HepG2 (cell line): ENCODE results near the gene C6orf132. TPM values are rescaled to one million over a fixed set of nuclear protein-coding genes. Genes with fewer than 3 reads are reported as not detected.
A peak's percentile ranks its signal among the peaks of the same experiment; 100 is the strongest.

Experiments used
- HDAC6 ChIP-seq: fragments of 200-600 bp; sonication (generic); IDR thresholded peaks from 2 replicates; pipeline ENCODE4 v1.7.0; 2017; ENCODE audit warnings: mild to moderate bottlenecking, antibody characterized with exemption, low read length, low read depth
- HMGA1 ChIP-seq: sonication (generic); formaldehyde crosslinking; conservative IDR thresholded peaks from 2 replicates; pipeline ENCODE4 v1.4.0; 2020; ENCODE audit warnings: missing genetic modification reagents
- KMT2A ChIP-seq: sonication (generic); formaldehyde crosslinking; IDR thresholded peaks from 2 replicates; pipeline ENCODE4 v1.4.0; 2020; ENCODE audit warnings: missing genetic modification reagents
- PLSCR1 ChIP-seq: sonication (generic); formaldehyde crosslinking; IDR thresholded peaks from 2 replicates; pipeline ENCODE4 v1.5.0; 2020; ENCODE audit warnings: missing genetic modification reagents, mild to moderate bottlenecking, borderline replicate concordance
- SSRP1 ChIP-seq: IDR thresholded peaks from 2 replicates; pipeline ENCODE4 v1.6.1; 2016; ENCODE audit warnings: control low read depth
- ZBTB38 ChIP-seq: sonication (generic); formaldehyde crosslinking; IDR thresholded peaks from 2 replicates; pipeline ENCODE4 v1.5.1; 2020; ENCODE audit warnings: mild to moderate bottlenecking, missing genetic modification reagents
- ZC3H4 ChIP-seq: sonication (generic); formaldehyde crosslinking; IDR thresholded peaks from 2 replicates; pipeline ENCODE4 v1.4.0; 2020; ENCODE audit warnings: missing genetic modification reagents, borderline replicate concordance
- ZFP41 ChIP-seq: sonication (generic); formaldehyde crosslinking; IDR thresholded peaks from 2 replicates; pipeline ENCODE4 v1.4.0; 2020; ENCODE audit warnings: mild to moderate bottlenecking, missing genetic modification reagents, borderline replicate concordance
- ZMYM3 ChIP-seq: sonication (generic); formaldehyde crosslinking; IDR thresholded peaks from 2 replicates; pipeline ENCODE4 v1.5.1; 2020; ENCODE audit warnings: mild to moderate bottlenecking, missing genetic modification reagents
- ZNF569 ChIP-seq: sonication (generic); formaldehyde crosslinking; IDR thresholded peaks from 2 replicates; pipeline ENCODE4 v1.5.0; 2020; ENCODE audit warnings: mild to moderate bottlenecking, missing genetic modification reagents, moderate library complexity, borderline replicate concordance
- ZNF574 ChIP-seq: sonication (generic); formaldehyde crosslinking; IDR thresholded peaks from 2 replicates; pipeline ENCODE4 v1.4.0; 2020; ENCODE audit warnings: missing genetic modification reagents
- polyA plus RNA-seq, 8 experiments: library from polyadenylated mRNA; depleted of rRNA in 3 of 8; stranded (reverse) in 7 of 8; unstranded in 1 of 8; fragments of >200 nt; fragmentation: Illumina TruSeq in 4 of 8; extraction: Trizol in 4 of 8; gene quantifications; 2 replicates each; pipeline versions ENCODE4 v1.2.1 to v1.2.3, GENCODE V29; 2011 to 2016; ENCODE audit warnings: low read depth in 4 of 8, missing spikeins in 1 of 8, mixed read lengths in 1 of 8; ENCODE audit not compliant: insufficient read depth in 1 of 8
- total RNA-seq, 5 experiments: library from RNA; depleted of rRNA; stranded (reverse); fragments of >200 nt; fragmentation: Illumina TruSeq; extraction: Trizol; gene quantifications; 2 replicates each; pipeline ENCODE4 v1.2.3, GENCODE V29; 2016; ENCODE audit warnings: low read depth in 1 of 5
- TF ChIP-seq, protein P1 (sequence below): sonication (generic); formaldehyde crosslinking; IDR thresholded peaks from 2 replicates; pipeline ENCODE4 v1.9.0; 2021; ENCODE audit warnings: mild to moderate bottlenecking, missing genetic modification reagents
- TF ChIP-seq, protein P2 (sequence below): sonication (generic); formaldehyde crosslinking; IDR thresholded peaks from 2 replicates; pipeline ENCODE4 v1.9.0; 2021; ENCODE audit warnings: missing genetic modification reagents, borderline replicate concordance
- TF ChIP-seq, protein P3 (sequence below): sonication (generic); formaldehyde crosslinking; IDR thresholded peaks from 2 replicates; pipeline ENCODE4 v1.5.0; 2020; ENCODE audit warnings: missing genetic modification reagents

The C6orf132 gene
- total and polyA plus RNA-seq, 2 of the 13 experiments (the other 11 are each of a cell fraction or from before 2014, with no cell fraction given): 0.78 to 3.0 TPM

DNA sequence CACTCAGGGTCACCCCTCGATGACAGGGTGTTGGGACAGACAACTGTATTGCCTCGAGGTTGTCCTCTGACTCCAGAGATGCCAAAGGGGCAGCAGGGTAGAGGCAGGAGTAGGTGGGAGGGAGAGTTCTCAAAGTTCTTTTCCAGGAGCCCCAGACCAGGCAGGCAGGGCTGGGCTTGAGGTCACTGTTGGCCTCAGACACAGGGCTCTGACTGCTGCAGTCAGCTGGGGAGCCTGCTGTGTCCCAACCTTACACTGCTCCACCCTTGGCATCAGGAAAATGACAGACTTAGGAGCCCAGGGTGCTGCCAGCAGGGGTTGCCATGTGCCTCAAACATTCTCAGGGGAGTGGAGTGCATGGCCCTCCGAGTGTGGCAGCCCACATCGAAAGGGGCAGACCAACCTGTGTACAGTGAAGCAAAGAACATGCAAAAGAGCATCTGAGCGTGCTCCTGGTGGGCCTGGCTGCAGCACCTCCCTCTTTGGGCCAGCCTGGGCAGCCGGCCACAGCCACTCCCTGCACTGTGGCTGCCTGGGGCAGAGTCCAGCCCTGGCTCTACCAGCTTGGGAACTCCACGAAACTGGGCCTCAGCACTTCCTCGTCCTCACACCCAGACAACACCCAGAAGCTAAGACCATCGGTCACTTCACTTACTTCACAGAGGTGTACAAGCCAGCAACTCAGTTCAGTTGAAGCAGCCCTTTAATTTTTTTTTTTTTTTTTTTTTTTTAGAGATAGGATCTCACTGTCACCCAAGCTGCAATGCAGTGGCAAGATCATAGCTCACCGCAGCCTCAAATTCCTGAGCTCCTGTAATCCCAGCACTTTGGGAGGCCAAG, 24.0 kb downstream of the C6orf132 start (continued):
- TF ChIP-seq, protein P1, sequence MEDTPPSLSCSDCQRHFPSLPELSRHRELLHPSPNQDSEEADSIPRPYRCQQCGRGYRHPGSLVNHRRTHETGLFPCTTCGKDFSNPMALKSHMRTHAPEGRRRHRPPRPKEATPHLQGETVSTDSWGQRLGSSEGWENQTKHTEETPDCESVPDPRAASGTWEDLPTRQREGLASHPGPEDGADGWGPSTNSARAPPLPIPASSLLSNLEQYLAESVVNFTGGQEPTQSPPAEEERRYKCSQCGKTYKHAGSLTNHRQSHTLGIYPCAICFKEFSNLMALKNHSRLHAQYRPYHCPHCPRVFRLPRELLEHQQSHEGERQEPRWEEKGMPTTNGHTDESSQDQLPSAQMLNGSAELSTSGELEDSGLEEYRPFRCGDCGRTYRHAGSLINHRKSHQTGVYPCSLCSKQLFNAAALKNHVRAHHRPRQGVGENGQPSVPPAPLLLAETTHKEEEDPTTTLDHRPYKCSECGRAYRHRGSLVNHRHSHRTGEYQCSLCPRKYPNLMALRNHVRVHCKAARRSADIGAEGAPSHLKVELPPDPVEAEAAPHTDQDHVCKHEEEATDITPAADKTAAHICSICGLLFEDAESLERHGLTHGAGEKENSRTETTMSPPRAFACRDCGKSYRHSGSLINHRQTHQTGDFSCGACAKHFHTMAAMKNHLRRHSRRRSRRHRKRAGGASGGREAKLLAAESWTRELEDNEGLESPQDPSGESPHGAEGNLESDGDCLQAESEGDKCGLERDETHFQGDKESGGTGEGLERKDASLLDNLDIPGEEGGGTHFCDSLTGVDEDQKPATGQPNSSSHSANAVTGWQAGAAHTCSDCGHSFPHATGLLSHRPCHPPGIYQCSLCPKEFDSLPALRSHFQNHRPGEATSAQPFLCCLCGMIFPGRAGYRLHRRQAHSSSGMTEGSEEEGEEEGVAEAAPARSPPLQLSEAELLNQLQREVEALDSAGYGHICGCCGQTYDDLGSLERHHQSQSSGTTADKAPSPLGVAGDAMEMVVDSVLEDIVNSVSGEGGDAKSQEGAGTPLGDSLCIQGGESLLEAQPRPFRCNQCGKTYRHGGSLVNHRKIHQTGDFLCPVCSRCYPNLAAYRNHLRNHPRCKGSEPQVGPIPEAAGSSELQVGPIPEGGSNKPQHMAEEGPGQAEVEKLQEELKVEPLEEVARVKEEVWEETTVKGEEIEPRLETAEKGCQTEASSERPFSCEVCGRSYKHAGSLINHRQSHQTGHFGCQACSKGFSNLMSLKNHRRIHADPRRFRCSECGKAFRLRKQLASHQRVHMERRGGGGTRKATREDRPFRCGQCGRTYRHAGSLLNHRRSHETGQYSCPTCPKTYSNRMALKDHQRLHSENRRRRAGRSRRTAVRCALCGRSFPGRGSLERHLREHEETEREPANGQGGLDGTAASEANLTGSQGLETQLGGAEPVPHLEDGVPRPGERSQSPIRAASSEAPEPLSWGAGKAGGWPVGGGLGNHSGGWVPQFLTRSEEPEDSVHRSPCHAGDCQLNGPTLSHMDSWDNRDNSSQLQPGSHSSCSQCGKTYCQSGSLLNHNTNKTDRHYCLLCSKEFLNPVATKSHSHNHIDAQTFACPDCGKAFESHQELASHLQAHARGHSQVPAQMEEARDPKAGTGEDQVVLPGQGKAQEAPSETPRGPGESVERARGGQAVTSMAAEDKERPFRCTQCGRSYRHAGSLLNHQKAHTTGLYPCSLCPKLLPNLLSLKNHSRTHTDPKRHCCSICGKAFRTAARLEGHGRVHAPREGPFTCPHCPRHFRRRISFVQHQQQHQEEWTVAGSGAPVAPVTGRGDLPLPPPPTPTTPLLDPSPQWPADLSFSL (CRISPR knock-in tag): no peak
- peak; percentile 79; the same call in 1 of the 2 replicates for TF ChIP-seq ZBTB38 (CRISPR knock-in tag)
- no peak; the same call in 1 of the 2 replicates for TF ChIP-seq KMT2A
- TF ChIP-seq ZNF569 (CRISPR knock-in tag): no peak
- TF ChIP-seq ZMYM3 (CRISPR knock-in tag): peak; percentile 68
- peak; percentile 66 for TF ChIP-seq ZNF574 (CRISPR knock-in tag)
- TF ChIP-seq, protein P2, sequence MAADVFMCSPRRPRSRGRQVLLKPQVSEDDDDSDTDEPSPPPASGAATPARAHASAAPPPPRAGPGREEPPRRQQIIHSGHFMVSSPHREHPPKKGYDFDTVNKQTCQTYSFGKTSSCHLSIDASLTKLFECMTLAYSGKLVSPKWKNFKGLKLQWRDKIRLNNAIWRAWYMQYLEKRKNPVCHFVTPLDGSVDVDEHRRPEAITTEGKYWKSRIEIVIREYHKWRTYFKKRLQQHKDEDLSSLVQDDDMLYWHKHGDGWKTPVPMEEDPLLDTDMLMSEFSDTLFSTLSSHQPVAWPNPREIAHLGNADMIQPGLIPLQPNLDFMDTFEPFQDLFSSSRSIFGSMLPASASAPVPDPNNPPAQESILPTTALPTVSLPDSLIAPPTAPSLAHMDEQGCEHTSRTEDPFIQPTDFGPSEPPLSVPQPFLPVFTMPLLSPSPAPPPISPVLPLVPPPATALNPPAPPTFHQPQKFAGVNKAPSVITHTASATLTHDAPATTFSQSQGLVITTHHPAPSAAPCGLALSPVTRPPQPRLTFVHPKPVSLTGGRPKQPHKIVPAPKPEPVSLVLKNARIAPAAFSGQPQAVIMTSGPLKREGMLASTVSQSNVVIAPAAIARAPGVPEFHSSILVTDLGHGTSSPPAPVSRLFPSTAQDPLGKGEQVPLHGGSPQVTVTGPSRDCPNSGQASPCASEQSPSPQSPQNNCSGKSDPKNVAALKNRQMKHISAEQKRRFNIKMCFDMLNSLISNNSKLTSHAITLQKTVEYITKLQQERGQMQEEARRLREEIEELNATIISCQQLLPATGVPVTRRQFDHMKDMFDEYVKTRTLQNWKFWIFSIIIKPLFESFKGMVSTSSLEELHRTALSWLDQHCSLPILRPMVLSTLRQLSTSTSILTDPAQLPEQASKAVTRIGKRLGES (CRISPR knock-in tag): no peak
- TF ChIP-seq PLSCR1: no peak
- no peak for TF ChIP-seq ZFP41
- TF ChIP-seq, protein P3, sequence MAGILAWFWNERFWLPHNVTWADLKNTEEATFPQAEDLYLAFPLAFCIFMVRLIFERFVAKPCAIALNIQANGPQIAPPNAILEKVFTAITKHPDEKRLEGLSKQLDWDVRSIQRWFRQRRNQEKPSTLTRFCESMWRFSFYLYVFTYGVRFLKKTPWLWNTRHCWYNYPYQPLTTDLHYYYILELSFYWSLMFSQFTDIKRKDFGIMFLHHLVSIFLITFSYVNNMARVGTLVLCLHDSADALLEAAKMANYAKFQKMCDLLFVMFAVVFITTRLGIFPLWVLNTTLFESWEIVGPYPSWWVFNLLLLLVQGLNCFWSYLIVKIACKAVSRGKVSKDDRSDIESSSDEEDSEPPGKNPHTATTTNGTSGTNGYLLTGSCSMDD (CRISPR knock-in tag): no peak
- TF ChIP-seq HMGA1 (CRISPR knock-in tag): no peak
- TF ChIP-seq ZC3H4 (CRISPR knock-in tag): no peak
- no peak for TF ChIP-seq HDAC6
- TF ChIP-seq SSRP1 (CRISPR knock-in tag): no peak
